Ammon's horn (tissue), 1 donor: ENCODE measurements around the gene PCK1.

Source experiments
- DNase-seq: peaks from one replicate; pipeline ENCODE4 v3.0.0-alpha.2; 2016; ENCODE audit warnings: low spot score

Gene PCK1

GRCh38 chr20:57577679-57578475 lies 17.0 kb downstream of the PCK1 start:
- DNase-seq = no peak

- DNase-seq = no peak
These were observed 17.7 kb downstream of the PCK1 start for GRCh38 chr20:57578476-57579165.

GRCh38 chr20:57579331-57579897 lies 18.5 kb downstream of the PCK1 start:
- no peak for DNase-seq

GRCh38 chr20:57579898-57580447 lies 19.1 kb downstream of the PCK1 start:
- DNase-seq = no peak

GRCh38 chr20:57580478-57581201 lies 19.7 kb downstream of the PCK1 start:
- DNase-seq = no peak

- DNase-seq = no peak
These were observed 20.5 kb downstream of the PCK1 start for GRCh38 chr20:57581202-57582028.

GRCh38 chr20:57582029-57582378 lies 21.1 kb downstream of the PCK1 start:
- no peak for DNase-seq

- DNase-seq = peak; percentile 40
These were observed 21.8 kb downstream of the PCK1 start for GRCh38 chr20:57582432-57583288.

- DNase-seq = no peak
These were observed 22.7 kb downstream of the PCK1 start for GRCh38 chr20:57583289-57584257.

- no peak for DNase-seq
These were observed 24.0 kb downstream of the PCK1 start for GRCh38 chr20:57584768-57585461.

- no peak for DNase-seq
These were observed 24.7 kb downstream of the PCK1 start for GRCh38 chr20:57585466-57586213.

- no peak for DNase-seq
These were observed 25.5 kb downstream of the PCK1 start for GRCh38 chr20:57586370-57586793.

- no peak for DNase-seq
These were observed 26.0 kb downstream of the PCK1 start for GRCh38 chr20:57586943-57587277.

GRCh38 chr20:57587278-57587988 lies 26.5 kb downstream of the PCK1 start:
- no peak for DNase-seq

- no peak for DNase-seq
These were observed 27.1 kb downstream of the PCK1 start for GRCh38 chr20:57587989-57588377.

- no peak for DNase-seq
These were observed 27.7 kb downstream of the PCK1 start for GRCh38 chr20:57588596-57588995.

- no peak for DNase-seq
These were observed 28.3 kb downstream of the PCK1 start for GRCh38 chr20:57589123-57589727.
